HG03378 (cell line): ENCODE data around the gene MASP2.
A peak's percentile ranks its signal among the peaks of the same experiment; 100 is the strongest.
"Not testable (repeated sequence)": the region's sequence is repeated elsewhere in the genome, so short reads cannot be mapped to it uniquely, and the experiment has no call there.

Experiments
- ATAC-seq: cut with Tn5 transposase; IDR thresholded peaks from one replicate; pipeline ENCODE4 v1.9.1; 2021; ENCODE audit warnings: mild to moderate bottlenecking, moderate library complexity; ENCODE audit not compliant: unreplicated experiment

Gene MASP2

GRCh38 chr1:11046625-11047365 lies at the start of gene MASP2:
Gene MASP2 (minus strand): TSS chr1:11047239. CDS start chr1:11047207, 32 bp downstream.
- no peak for ATAC-seq

- not testable (repeated sequence) for ATAC-seq
Measured at GRCh38 chr1:11083784-11084183, 36.7 kb upstream of the MASP2 start.

DNA sequence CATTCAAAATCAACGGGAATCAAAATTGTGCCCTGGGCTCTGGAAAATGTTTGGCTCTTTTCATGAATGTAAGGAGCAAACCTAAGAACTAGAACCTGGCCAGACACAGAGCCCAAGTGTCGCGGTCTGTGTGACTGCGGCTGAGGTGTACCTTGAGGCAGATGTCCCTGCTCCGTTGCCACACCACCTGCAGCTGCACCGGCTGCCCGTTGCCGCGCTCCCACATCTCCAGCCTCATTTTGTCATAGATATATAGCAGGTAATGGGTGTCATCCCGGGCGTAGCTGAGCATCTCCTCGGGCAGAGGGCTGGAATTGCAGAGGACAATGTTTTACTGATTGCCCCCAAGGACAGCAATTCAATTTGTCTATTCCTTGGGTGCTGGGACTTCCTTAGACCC lies 33.9 kb upstream of the MASP2 start:
- ATAC-seq: no peak

DNA sequence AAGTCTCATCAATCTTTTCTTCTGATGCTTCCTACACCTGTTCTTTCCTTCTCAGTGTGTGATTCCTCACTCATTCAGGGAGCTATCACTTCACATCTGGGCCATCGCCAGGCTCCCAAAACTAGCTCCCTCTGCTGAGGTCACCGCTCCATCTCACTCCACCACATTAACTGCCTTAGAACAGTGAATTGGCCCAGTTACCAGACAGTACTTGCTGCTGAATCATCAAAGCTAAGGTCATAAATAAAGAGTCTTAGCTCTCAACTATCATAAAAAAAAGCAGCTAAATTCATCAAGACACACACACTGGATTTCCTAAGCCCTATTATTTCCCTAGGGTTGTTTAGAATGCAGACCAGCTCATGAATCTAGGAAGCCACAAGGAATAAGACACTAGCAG lies 31.6 kb upstream of the MASP2 start:
- no peak for ATAC-seq

DNA sequence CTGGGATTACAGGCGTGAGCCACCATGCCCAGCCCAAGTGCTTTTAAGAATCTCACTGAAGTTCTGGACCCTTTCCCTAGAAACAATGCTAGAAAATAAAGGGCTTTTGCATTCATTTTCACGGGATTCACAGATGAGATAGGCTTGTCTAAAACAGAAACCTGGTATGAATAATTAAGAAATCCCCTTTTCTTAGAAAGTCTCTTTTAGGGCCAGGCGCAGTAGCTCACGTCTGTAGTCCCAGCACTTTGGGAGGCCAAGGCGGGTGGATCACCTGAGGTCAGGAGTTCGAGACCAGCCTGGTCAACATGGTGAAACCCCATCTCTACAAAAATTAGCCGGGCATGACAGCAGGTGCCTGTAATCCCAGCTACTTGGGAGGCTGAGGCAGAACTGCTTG lies 26.4 kb upstream of the MASP2 start:
- ATAC-seq: not testable (repeated sequence)

DNA sequence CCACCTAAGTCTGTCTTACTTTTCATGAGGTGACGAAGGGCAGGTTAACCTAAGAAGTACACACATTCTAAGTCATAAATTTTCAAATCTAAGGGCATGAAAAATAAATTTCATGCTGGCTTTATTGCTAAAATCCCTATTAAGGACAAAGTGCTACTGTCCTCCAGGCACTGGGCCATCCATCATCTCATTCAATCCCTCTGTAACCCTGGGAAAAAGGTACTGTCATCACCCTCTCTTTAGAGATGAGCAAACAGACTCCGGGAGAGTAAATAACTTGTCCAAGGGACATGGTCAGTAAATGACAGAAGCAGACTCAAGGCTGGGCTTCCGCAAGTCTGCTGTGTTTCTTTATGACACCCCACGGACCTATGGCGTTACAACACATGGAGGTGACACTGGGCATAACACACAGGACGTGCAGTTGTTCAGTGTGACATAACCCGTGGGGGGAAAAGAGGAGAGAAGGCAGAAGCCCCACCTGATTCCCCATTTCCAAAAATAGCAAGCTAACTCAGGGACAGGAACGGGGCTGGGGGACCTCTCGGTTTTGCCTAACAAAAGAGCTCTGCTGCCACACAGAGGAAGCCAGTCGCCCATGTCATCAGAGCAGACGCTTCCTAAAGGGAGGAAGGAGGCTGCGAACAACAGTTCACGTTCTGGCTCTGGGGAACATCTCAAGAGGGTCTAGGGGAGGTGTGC lies 25.3 kb upstream of the MASP2 start:
- ATAC-seq: no peak

DNA sequence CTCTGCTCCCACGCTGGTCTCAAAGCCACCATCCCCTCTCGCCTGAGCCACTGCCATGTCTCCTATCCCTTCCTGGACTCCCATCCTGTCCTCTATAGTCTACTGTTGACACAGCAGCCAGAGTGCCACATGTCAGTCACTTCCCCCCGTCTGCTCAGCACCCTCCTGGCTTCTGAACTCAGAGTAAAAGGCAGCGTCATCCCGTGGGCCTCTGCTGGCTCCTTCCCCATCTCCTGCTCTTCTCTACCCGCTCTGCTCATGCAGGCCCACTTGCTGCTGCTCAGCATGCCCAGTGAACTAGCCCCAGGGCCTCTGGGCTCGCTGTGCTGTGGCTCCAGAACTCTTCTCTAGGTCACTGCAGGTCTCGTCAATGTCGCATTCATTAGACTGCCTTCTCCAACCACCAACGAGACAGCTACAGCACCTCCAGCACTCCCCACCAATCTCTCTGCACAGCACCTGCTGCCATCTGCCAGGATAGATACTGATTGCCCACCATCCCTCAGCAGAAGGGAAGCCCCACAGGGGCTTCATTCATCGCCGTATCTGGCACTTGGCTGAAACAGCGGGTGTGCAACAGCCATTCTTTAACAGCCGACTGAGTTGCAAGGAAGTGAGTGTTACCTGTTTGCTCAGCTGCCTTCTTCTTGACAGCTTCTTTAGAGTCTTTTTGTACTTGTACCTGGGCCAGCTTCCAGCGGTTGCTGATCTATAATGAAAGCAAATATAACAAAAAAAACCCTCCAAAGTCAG lies 24.6 kb upstream of the MASP2 start:
- no peak for ATAC-seq

GRCh38 chr1:11070876-11071275 lies 23.8 kb upstream of the MASP2 start:
- ATAC-seq: no peak

DNA sequence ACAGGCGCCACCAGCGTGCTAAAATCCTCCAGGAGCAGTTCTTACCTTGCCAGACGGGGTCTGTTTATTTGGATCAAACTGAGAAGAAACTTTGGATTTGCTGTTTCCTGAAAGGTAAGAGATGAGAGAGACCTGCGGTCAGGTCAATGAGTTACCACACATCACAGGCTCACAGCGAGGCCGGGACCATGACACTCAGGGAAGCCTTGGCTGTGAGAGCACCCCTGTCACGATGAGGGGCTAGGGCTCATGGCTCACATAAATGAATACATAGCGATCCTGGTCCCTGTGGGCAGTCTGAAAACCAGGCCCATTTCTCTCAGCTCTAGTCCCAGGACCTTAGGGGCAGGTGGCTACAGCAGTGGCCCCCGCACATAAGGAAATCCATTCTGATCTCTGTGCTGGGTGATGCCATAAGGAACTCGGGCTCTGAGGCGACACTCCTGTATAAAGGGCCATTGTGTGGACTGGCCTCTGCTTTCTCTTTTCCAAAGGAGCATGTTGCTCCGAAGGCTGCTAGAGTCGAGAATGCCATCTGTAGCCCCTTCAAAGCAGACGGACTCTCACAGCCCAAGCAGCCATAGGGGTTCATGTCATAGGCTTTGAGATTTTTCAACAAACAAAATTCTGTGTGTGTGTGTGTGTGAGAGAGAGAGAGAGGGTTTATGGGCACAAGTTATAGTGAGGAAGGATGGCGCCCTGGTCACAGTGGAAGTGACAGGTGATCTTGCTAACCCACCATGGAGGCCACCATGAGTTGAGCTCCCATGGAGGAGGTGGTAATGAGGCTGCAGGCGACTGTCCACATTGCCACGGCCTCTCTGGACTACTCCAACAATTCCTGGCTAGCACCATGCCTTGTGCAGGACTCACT lies 21.8 kb upstream of the MASP2 start:
- no peak for ATAC-seq

DNA sequence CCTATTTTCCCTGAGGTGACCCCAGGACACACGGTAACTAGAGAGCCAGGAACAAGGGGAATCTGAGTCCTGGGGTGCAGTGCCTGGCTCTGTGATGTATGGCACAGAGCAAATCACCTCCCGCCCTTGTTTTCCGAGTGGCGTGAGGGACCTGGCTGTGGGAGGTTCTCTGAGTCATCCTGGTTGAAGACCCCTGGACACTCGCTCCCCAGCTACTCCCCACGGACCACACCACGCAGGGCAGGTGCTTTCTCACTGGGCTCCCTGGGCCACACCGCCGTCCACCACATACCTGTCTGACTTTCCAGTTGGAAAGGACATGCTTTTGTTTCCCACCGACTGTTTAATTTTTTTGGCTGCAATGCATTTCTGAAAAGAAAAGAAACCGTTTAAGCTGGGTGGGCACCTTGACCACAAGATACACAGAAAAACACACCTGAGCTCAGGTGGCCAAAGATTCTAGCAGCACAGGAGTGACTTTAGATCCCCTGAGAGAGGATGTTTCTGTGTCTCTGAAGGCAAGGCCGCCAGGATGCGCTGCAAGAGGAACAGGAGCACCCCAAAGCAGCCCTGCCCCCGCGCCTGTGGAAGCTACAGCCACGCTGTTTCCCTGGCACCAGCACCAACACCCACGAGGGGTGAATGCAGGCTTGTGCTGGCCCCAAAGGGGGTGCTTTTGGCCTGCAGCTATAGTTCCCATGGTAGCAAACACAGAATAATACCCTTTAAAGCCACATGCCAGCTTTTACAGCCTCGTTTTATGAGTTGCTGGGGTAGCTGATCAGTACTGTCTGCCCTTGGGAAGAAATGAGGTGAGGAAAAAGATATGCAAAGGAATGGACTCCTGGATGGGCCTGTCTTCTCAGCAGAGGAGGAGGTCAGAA lies 20.9 kb upstream of the MASP2 start:
- no peak for ATAC-seq

GRCh38 chr1:11065796-11066195 lies 18.8 kb upstream of the MASP2 start:
- no peak for ATAC-seq

DNA sequence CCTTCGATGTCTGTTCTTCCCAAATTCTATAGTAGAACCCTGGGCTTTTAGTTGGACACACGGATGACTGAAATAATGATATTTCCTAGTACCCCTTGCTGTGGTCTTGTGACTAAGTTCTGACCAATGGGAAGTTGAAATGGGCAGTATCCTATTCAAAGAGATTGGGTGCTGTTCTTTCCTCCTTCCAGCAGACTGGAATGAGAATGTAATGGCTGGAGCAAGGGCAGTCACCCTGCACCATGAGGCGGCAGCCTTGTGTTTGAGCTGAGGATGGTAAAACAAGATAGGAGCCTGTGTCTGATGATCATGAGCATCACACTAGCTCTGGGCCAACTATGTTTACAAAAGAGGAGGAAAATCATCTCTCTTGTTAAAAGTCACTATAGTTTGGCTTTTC lies 17.9 kb upstream of the MASP2 start:
- no peak for ATAC-seq

GRCh38 chr1:11063937-11064537 lies 17.0 kb upstream of the MASP2 start:
- ATAC-seq: not testable (repeated sequence)

GRCh38 chr1:11062965-11063401 lies 15.9 kb upstream of the MASP2 start:
- peak; percentile 45 for ATAC-seq

DNA sequence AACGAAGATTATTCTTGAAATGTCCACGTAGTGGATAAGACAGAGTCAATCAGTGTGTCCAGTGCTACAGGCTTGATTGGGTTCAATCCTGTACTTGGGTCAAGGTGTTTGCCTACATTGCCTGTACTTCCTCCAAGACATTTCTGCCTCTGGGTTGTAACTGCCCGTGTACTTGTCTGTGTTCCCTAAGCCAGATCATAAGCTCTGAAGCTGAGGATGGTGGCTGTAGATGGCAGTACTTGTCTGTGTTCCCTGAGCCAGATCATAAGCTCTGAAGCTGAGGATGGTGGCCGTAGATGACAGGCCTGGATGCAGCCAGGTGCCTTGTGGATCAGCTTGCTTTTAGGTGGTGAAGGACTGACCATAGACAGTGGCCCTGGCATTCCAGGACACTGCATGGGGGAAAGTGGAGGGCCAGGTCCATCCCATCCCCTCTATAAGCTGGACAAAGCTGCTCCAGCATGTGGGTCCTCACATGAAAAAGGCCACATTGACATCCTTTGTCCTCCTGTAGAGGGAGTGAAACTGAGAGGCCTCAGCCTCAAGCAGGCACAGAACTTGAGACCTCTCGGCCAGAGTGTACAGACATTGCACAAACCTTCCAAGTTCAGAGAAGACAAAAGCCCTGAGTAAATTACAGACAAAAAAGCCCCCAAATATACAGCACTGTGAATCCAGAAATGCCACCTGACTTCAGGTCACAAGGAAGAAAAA lies 14.8 kb upstream of the MASP2 start:
- no peak for ATAC-seq

DNA sequence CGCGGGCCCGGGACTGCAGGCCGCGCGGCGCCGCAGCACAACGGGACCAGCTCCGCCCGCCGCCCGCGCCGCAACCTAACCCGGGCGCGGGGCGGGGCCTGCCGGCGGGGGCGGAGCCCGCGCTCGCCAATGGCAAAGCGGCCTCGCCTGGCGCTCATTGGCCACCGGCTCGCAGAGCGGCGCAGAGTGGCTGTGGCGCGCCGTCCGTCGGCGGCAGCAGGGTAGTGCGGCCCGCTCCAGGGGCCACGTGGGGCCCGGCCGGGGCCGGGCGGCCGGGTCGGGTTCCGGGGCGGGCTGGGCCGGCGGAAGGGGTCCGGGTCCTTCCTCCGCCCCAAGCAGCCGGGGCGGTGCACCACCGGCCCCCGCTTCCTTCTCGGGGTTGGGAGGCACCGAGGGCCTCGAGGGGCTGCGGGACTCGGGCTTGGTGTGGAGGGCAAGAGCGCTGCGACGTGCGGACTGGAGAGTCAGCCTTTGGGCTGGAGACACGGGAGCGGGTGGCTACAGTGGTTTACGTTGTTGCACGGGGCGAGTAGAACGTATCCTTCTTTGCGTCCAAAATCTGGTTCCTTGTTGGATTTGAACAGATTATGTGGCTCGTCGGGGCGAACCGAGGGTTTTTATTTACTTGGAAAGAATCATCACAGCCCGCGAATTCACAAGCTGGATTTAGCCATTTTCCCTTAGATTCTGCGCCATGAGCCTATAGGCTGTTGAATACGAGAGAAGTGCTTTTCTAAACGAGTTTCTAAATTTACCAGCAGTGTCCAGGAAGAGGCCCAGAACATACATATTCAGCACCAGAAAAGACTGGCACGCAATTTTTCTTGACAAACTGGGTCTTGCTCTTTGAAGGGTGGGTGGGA lies 13.2 kb upstream of the MASP2 start, which contains the start of gene SRM:
Gene SRM (minus strand): TSS at position 51 of the 863 bp plus-strand sequence. CDS start 75 bp downstream, outside the sequence.
- peak; percentile 55 for ATAC-seq

DNA sequence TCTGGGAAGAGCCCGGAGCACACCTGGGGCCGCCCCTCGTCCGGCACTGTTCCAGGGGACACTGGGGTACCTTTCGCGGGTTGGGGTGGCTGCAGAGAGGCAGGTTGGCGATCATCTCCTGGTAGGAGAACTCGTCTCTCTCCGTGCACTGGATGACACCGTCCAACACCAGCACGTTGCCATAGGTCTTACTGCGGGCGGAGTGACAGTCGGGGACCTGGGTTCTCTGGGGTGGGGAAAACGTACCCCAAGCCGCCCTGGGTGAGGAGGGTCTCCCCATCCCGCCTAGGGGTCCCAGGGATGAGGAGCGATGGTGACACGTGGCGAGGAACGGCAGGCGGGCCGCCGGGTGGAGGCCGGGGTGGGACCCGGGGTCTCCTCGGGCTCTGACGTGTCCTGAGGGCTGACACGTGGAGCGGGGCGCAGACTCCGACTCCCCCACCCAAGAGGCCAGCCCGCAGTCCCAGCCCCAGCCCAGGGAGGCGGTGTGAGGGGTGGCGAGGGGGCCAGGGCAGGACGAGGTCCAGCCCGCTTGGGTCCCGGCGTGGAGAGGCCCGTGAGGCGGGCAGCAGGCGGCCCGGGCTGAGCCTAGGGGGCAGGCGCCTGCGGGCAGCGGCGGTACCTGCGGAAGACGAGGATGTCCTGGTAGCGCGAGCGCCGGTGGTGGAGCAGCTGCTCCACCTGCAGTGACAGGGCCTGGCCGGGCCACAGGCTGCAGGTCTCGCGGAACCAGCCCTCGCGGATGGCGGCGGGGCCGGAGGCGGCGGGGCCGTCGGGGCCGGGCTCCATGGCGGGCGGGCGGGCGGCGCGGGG lies 12.3 kb upstream of the MASP2 start:
- peak; percentile 9 for ATAC-seq
